Adipose tissue (tissue), 3 donors: Measurements from ENCODE around the gene GOLIM4. TPM values are rescaled to one million over a fixed set of nuclear protein-coding genes. Genes with fewer than 3 reads are reported as not detected.

Experiments
- H3K27ac ChIP-seq: one replicate; pipeline ENCODE4 v1.5.1; 2013; ENCODE audit warnings: low read depth, low read length
- WGBS, 3 donors: extraction: QIAGEN DNeasy Blood & Tissue Kit; methylation state at CpG; one replicate each; pipeline ENCODE4 v1.1.7; 2013; 5-methylcytosine and 5-hydroxymethylcytosine counted together
- polyA plus RNA-seq, 3 donors: library from polyadenylated mRNA; stranded (reverse); fragments of 200-250 nt; gene quantifications; one replicate each; pipeline ENCODE4 v1.2.3, GENCODE V29; 2013
- donor health status: healthy with polysubstance abuse.
- donor health status: Bipolar disorder and iron deficiency.
- donor health status: healthy.

The GOLIM4 gene
- polyA plus RNA-seq, 3 donors = 6.4 to 21.9 (median 13.1) TPM

DNA sequence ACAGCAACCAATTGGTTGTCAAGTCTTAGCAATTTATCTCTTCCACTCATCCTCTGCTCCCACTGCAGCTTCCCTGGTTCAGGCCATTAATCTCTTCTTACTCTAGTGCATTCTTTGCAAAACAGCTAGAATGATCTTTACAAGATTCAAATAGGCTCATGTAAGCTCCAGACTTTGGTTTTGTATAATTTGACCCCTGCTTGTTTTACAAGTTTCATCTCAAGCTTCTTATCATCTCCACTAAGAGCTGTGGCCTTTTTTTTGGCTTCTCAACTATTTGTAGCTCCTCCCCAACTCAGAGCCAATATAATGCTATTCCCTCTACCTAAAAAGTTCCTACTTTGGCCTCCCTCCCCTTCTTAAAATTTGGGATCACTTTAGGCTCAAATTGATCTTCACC lies 121.8 kb downstream of the GOLIM4 start:
- no peak overlapping the region for H3K27ac ChIP-seq

DNA sequence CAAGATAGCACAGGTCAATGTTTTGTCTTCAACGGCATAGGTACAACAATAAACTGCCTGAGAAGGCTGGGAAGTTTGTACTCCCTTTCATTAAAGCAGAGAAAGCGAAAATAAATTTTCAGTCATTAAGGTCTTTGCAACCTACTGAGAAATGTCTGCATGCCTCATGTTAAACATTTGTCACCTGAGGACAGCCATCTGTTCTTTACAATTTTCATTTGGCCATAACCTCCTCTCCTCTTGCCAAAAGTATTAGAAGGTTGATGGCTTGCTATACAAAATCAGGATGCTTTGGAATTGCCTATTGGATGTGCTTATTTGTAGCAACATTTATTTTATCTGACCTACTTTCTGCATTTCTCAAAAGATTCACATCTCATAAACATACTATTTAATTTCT lies 122.7 kb downstream of the GOLIM4 start:
- H3K27ac ChIP-seq = no peak overlapping the region
- WGBS, 3 donors = 65 to 87% (median 77%) methylated on average over 2 of the region's 2 CpGs

DNA sequence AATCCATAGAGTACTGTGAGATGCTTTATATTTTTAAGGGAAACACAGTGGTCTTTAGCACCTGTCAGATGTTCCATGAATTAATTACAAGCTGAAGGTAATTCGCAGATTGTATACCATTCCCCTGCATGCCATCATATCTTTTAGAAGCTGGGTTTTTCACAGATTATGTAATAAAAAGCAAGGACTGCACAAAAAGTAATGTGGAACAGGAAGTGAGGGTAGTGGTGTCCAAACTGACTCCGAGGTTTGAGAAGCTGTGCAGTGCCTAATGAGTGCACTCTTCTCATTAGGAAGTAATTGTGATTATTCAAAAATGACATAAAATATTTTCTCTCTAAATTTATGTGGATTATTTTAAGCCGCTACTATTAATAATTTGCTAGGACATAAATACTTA lies 123.2 kb downstream of the GOLIM4 start:
- H3K27ac ChIP-seq = no peak overlapping the region
- 65 to 83% (median 70%) methylated on average over 3 of the region's 3 CpGs for WGBS, 3 donors

DNA sequence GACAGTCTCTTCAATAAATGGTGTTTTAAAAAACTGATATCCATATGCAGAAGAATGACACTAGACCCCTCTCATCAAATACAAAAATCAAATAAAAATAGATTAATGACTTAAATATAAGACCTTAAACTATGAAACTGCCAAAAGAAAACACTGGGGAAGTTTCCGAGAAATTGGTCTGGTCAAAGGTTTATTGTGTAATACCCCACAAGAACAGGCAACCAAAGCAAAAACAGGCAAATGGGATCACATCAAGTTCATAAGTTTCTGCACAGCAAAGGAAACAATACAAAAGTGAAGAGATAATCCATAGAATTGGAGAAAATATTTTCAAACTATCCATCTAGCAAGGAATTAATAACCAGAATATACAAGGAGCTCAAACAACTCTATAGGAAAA lies 126.2 kb downstream of the GOLIM4 start:
- 50 to 97% (median 61%) methylated on average over 1 of the region's 1 CpG for WGBS, 3 donors
- no peak overlapping the region for H3K27ac ChIP-seq

DNA sequence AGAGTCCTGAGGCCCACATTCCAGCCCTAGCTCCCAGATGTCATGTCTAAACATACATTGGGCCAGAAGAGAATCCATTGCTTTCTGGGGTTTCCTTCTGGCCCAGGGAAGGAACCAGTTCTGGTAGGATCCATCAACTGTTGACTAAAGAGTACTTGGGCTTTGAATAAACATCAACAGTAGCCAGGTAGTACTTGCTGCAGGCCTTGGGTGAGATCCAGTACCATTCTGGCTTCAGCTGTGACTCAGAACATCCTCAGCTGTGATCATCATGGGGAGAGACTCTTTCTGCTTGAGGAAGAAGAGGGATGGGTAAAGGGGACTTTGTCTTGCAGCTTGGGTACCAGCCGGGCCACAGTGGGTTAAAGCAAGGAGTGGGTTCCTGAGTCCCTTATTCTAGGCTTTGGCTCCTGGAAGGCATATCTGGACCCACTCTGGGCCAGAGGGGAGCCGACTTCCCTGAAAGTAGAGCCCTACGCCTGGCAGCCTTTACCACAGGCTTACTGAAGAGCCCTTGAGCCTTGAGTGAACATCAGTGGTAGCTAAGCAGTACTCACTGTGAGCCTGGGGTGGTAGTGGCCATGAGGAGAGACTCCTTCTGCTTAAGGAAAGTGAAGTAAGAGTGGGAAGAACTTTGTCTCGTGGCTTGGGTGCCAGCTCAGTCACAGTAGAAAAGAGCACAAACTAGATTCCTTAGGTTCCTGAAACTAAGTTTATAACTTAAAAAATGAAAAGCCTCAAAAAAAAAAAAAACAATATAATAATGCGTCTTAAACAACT lies 128.3 kb downstream of the GOLIM4 start:
- 86 to 91% (median 90%) methylated on average over 5 of the region's 5 CpGs for WGBS, 3 donors
- no peak overlapping the region for H3K27ac ChIP-seq
